EL (cell line): ENCODE data around the gene TC2N.
"Not testable (repeated sequence)": the region's sequence is repeated elsewhere in the genome, so short reads cannot be mapped to it uniquely, and the experiment has no call there.

ENCODE experiments used
- DNase-seq: peaks from one replicate; pipeline ENCODE4 v3.0.0-alpha.2; 2016

Gene TC2N

GRCh38 chr14:91751719-91752118, 115.6 kb downstream of the TC2N start:
- no peak for DNase-seq

DNA sequence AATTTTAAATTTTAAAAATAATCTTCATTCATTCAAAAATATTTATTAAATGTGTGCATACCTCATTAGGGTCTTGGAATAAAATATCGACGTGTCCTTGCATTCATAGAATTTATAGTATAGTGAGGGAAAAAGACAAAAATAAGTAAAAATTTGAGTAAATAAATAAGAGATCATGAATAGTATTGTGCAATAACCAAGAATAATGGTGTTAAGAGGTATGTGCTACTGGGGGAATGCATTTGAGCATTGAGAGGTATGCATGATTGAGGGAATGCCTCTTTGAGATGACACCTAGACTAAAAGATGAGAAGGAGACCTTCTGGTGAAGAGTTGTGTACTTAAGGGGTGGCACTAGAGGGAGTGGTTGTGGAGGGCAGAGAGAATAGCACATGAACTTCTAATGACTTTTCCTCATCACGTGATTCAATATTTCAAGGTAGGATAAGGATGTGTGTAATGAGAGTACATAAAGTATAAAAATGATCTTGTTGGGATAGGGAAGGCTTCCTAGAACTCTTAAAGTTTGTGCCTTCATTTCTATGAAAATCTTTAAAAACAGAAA, 116.6 kb downstream of the TC2N start:
- no peak for DNase-seq

- DNase-seq, result no peak
Measured at GRCh38 chr14:91749868-91750267, 117.5 kb downstream of the TC2N start.

- DNase-seq, result no peak
Measured at GRCh38 chr14:91748049-91748448, 119.3 kb downstream of the TC2N start.

DNA sequence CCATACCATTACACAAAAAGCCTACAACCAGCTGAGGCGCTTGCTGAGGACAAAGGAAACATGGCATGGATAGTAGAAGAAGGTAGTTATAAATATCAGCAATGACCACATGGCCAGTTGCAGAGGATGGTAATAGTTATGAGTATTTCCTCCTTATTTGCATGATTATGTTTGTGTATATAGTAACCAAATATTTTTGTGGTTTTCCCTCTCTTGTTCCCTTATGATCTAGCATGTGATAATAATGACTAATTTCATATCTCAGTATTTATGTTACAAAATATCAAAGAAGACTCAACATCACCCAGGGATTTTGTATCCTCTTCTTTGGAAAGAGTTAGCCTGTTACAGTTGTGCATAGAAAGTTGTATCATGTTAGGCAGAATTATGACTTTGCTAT, 122.0 kb downstream of the TC2N start:
- no peak for DNase-seq

- no peak for DNase-seq
Measured at GRCh38 chr14:91744068-91744480, 123.3 kb downstream of the TC2N start.

DNA sequence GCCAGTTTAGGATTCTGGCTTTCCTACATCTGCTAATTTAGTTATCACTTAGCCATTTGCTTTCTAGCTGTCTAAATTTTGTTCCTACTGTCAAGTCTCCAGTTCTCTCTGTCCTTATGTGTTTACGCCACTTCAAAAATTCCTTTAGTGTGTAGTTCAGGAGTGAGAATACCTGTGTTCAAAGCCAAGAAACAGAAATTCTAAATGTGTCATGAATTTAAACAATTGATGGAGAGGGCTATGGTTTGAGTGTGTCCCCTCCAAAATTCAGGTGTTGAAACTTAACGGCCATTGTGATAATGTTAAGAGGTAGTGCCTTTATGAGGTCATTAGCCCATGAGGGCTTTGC, 124.1 kb downstream of the TC2N start:
- no peak for DNase-seq

DNA sequence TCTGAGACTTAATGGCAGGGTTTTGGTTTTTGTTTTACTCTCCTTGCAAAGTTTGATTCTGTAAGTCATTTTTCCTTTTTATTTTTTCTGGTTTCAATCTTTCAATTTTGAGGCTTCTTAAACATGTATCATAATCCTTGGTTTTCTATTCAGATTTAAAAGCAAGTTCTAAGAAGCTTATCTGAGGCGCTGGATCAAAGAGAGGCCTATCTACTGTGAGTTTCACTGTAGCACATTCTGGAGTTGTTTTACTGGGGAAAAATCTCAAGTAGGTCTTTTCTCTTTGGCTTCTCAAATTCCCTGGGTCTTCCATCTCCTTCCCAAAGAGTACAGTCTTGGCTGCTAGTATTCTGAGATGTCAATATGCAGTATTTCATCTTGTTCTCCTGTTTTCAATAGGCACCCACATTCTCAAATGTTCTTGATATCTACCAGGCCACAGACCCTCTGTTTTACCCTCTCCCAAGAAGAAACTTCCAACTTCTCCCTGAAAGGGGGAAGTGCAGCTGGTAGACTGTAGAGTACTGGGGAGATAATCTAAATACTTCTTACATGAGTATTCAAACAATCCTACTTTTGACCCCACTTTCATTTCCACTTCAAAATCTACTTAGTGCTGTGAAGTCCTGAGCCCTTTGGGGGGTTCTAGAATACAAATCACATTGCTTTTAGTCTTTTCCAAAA, 124.6 kb downstream of the TC2N start:
- no peak for DNase-seq

- DNase-seq, result not testable (repeated sequence)
Measured at GRCh38 chr14:91739867-91740266, 127.5 kb downstream of the TC2N start.

- no peak for DNase-seq
Measured at GRCh38 chr14:91737619-91738018, 129.7 kb downstream of the TC2N start.

GRCh38 chr14:91732859-91733477, 134.4 kb downstream of the TC2N start:
- no peak for DNase-seq

- no peak for DNase-seq
Measured at GRCh38 chr14:91732439-91732838, 134.9 kb downstream of the TC2N start.

DNA sequence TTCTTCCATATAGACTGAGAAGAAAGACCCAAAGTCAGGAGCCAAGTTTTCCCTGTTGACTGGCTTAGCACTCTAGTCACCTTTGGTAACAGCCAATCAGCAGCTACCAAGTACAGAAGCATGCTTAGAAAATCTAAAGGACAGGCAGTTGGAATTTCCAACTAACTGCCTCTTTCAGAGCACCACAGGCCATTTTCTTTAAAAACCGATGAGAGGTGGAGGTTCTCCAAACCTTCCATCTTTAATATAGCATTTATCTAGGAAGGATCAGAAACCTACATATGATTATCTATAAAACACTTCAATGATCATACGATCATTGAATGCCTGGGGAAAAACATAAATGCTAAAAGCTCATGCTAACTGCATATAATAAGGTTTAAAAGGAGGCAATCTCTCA, 135.3 kb downstream of the TC2N start, which contains the start of gene CATSPERB:
Gene CATSPERB, minus strand, starts transcription at position 101 of the 400 bp plus-strand sequence. CDS start 2,607 bp downstream, outside the sequence.
- no peak for DNase-seq

DNA sequence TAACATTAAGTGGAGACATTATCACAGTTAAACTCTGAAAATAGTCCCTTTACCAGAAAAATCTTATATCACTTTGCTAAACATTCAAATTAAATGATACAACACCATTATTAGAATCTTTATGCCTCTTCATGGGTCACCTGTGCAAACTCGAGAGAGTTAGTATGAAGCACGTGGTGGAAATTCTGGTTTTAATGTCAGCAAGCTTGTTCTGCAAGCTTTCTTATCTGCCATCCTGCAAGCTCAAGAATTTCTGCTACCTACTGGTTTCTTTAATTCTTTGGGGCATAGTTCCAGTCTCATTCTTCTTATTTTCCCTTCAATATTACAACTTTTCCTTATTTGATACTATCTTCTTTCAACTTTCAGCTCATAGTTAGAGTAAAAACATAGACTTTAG, 136.3 kb downstream of the TC2N start:
- DNase-seq, result no peak

GRCh38 chr14:91729756-91730155, 137.6 kb downstream of the TC2N start:
- no peak for DNase-seq
